Immature natural killer cell (primary cell): ENCODE measurements around the gene PLCB4. TPM values are rescaled to one million over a fixed set of nuclear protein-coding genes. Genes with fewer than 3 reads are reported as not detected.

ENCODE experiments used
- DNase-seq, 3 donors: peaks; one replicate each; pipeline ENCODE4 v3.0.0; 2022; ENCODE audit warnings: mixed read lengths in 1 of 3
- H3K27ac Mint-ChIP-seq, 6 donors: one replicate each; pipeline ENCODE4 v1.8.0; 2020; ENCODE audit warnings: mixed read lengths in 6 of 6, mild to moderate bottlenecking in 5 of 6, inconsistent platforms in 4 of 6, moderate library complexity in 3 of 6
- H3K27me3 Mint-ChIP-seq, 3 donors: one replicate each; pipeline ENCODE4 v1.8.0; 2020 to 2021; ENCODE audit warnings: low read depth in 3 of 3, mild to moderate bottlenecking in 3 of 3, mixed read lengths in 3 of 3, moderate library complexity in 3 of 3, inconsistent platforms in 1 of 3
- H3K36me3 Mint-ChIP-seq, 3 donors: one replicate each; pipeline ENCODE4 v1.8.0; 2020; ENCODE audit warnings: mixed read lengths in 3 of 3, inconsistent platforms in 2 of 3, mild to moderate bottlenecking in 2 of 3
- H3K4me1 Mint-ChIP-seq, 2 donors: one replicate each; pipeline ENCODE4 v1.8.0; 2020; ENCODE audit warnings: inconsistent platforms in 2 of 2, mild to moderate bottlenecking in 2 of 2, mixed read lengths in 2 of 2, moderate library complexity in 1 of 2
- H3K4me3 Mint-ChIP-seq, 5 donors: one replicate each; pipeline ENCODE4 v1.8.0; 2020; ENCODE audit warnings: mild to moderate bottlenecking in 5 of 5, mixed read lengths in 5 of 5, inconsistent platforms in 3 of 5, moderate library complexity in 3 of 5
- H3K9me3 Mint-ChIP-seq, 6 donors: one replicate each; pipeline ENCODE4 v1.8.0; 2020; ENCODE audit warnings: mild to moderate bottlenecking in 6 of 6, mixed read lengths in 6 of 6, inconsistent platforms in 4 of 6, moderate library complexity in 3 of 6
- polyA plus RNA-seq, 3 donors: library from polyadenylated mRNA; unstranded; fragments of 300-500 nt; fragmentation: Illumina TruSeq; gene quantifications; one replicate each; pipeline ENCODE4 v1.2.3, GENCODE V29; 2021

Gene PLCB4
- polyA plus RNA-seq, 3 donors from 2014 or later = not detected

DNA sequence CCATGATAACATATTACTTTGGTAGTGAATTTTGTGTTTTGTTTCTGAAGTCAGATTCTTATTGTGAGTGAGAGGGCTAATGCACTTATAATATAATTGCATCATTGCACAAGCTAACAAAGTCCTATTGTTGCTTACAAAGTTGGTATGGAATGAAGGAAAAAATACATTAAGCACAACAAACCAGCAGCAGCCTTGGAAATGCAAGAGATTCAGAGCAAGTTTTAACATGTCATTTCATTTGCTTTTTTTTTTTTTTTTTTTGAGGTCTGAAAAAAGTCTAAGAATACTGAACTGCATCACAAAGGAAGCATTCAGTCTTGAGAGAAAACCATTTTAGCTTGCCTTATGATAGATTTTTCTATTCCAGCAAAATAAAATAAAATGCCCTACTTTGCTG is 57.6 kb downstream of the PLCB4 start:
- Mint-ChIP-seq H3K9me3 (peaks cover 0 to 11% (median 3%) of the 10 kb centered on the region in 6 donors), H3K4me1 (no peaks in the 10 kb centered on the region), H3K36me3 (no peaks in the 10 kb centered on the region), H3K27ac (no peak overlapping the region), H3K27me3 (peaks cover 0 to 4% (median 2%) of the 10 kb centered on the region in 3 donors), H3K4me3 (no peak overlapping the region)
- DNase-seq = no peak

DNA sequence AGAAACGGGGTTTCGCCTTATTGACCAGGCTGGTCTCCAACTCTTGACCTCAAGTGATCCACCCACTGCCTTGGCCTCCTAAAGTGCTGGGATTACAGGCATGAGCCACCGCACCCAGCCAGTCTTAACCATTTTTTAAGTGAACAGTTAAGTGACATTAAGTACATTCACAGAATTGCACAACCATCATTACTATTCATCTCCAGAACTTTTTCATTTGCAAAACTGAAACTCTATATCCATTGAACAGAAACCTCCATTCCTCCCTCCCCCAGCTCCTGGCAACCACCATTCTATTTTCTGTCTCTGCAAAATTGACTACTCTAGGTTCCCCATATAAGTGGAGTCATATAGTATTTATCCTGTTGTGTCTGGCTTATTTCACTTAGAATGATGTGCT is 59.7 kb downstream of the PLCB4 start:
- no peaks in the 10 kb centered on the region for H3K36me3 Mint-ChIP-seq
- no peak overlapping the region for H3K27ac Mint-ChIP-seq

DNA sequence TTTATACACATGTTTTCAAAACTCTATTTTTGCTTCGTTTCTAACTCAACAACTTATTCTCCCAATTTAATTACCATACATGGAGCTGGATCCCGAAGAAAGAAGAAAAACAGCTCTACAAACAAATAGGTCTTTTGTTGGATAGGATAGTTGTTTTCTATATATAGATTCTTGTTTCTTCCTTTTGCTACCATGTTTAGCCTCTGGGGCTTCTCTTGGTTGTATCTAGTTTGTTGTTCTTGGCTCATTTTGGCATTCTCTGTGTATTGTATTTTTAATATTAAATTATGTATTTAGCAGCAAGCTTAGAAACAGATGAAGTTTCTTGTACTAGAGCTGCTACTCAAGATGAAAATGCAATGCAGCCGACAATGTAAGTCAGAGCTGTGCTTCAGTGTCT is 60.9 kb downstream of the PLCB4 start:
- Mint-ChIP-seq H3K36me3 (no peaks in the 10 kb centered on the region), H3K4me3 (no peak overlapping the region), H3K9me3 (peaks cover 0 to 26% (median 5%) of the 10 kb centered on the region in 6 donors), H3K27ac (no peak overlapping the region), H3K27me3 (peaks cover 0 to 4% (median 2%) of the 10 kb centered on the region in 3 donors), H3K4me1 (no peaks in the 10 kb centered on the region)
- no peak for DNase-seq

More for the DNA sequence above, 59.7 kb downstream of the PLCB4 start:
- Mint-ChIP-seq H3K9me3 (peaks cover 0 to 22% (median 4%) of the 10 kb centered on the region in 6 donors), H3K4me1 (no peaks in the 10 kb centered on the region), H3K4me3 (no peak overlapping the region), H3K27me3 (peaks cover 0 to 4% (median 2%) of the 10 kb centered on the region in 3 donors)
- no peak for DNase-seq

DNA sequence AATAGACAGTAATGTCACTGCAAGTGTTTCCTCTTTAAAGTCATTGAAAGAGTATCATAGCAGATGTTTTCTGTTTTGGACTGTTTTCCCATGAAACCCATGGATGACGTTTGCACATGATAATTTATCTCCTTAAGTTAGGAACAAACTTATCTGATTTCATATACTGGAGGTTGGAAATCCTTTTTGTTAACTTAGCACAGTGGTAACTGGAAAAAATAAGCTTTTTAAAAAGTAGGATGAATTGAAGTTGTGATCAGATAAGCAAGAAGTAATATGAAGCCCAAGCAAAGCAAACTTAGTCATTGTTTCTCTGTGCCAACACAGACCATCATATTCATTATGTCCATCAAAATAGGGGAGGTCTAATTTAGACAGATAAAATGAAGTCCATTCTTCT is 61.6 kb downstream of the PLCB4 start:
- Mint-ChIP-seq H3K36me3 (no peaks in the 10 kb centered on the region), H3K9me3 (peaks cover 0 to 26% (median 5%) of the 10 kb centered on the region in 6 donors), H3K27ac (no peak overlapping the region), H3K4me3 (no peak overlapping the region), H3K27me3 (peaks cover 0 to 4% (median 2%) of the 10 kb centered on the region in 3 donors), H3K4me1 (no peaks in the 10 kb centered on the region)
- no peak for DNase-seq

DNA sequence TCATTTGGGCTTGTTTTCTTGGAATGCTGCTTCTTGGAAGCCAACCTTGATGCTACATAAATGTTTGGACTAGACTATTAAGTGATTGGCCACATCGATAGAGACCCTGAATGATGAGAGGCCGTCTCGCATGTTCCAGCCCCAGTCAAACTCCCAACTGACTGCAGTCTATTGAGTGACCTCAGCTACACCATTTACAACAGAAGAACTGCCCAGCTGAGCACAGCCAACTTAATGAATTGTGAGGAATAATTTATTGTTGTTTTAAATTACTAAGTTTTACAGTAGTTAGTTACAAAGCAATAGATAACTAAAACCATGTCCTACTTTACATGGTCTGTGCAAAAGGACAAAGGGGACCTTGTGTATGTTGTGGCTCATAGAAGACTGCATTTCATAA is 63.0 kb downstream of the PLCB4 start:
- H3K27ac Mint-ChIP-seq = no peak overlapping the region

DNA sequence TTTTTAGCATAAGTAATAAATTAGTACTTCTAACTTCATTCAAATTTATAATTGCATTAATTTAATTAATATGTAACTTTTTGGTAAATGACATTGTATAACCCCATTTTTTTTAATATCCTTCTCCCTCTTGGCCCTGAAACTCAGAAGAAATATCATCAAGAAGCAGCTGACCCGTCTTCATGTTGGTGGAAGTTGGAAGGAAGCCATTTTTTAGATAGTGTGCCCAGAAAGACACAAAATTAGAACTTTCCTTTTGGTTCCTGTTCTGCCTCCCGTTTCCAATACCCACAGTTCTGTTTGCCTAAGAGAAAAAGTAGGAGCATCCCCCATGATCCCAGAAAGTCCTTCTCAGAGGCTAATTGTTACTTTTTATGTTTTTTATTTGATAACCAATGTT is 65.5 kb downstream of the PLCB4 start:
- Mint-ChIP-seq H3K4me3 (no peak overlapping the region), H3K4me1 (no peaks in the 10 kb centered on the region)

More for the DNA sequence above, 63.0 kb downstream of the PLCB4 start:
- H3K9me3 Mint-ChIP-seq = peaks cover 2 to 26% (median 4%) of the 10 kb centered on the region in 6 donors
- H3K27me3 Mint-ChIP-seq = peaks cover 0 to 4% (median 0%) of the 10 kb centered on the region in 3 donors
- H3K36me3 Mint-ChIP-seq = no peaks in the 10 kb centered on the region
- no peaks in the 10 kb centered on the region for H3K4me1 Mint-ChIP-seq
- no peak overlapping the region for H3K4me3 Mint-ChIP-seq
- DNase-seq = no peak

DNA sequence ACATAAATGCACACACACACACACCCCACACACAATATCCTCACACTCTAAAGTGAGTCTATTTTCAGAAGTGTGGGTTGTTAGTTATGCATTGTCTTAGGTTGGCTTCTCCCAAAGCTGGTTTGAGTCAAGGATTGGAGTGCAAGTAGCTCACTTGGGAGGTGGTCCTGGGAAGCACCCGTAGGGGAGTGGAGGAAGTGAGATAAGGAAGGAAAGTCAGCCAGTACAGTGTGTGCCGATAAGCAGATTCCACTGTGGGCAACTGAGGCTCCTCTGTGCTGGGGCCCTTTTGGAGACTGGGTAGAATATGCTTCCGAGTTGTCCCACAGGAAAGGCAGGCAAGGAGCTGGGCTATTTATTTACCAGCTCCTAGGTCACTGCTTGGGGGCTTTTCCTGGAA is 67.2 kb downstream of the PLCB4 start:
- Mint-ChIP-seq H3K27ac (no peak overlapping the region), H3K4me1 (no peaks in the 10 kb centered on the region), H3K4me3 (no peak overlapping the region), H3K9me3 (peaks cover 2 to 19% (median 5%) of the 10 kb centered on the region in 6 donors), H3K36me3 (no peaks in the 10 kb centered on the region), H3K27me3 (no peaks in the 10 kb centered on the region)
- DNase-seq = no peak

More for the DNA sequence above, 65.5 kb downstream of the PLCB4 start:
- no peaks in the 10 kb centered on the region for H3K27me3 Mint-ChIP-seq
- H3K36me3 Mint-ChIP-seq = no peaks in the 10 kb centered on the region
- H3K27ac Mint-ChIP-seq = no peak overlapping the region
- H3K9me3 Mint-ChIP-seq = peaks cover 0 to 21% (median 4%) of the 10 kb centered on the region in 6 donors
- DNase-seq = no peak

DNA sequence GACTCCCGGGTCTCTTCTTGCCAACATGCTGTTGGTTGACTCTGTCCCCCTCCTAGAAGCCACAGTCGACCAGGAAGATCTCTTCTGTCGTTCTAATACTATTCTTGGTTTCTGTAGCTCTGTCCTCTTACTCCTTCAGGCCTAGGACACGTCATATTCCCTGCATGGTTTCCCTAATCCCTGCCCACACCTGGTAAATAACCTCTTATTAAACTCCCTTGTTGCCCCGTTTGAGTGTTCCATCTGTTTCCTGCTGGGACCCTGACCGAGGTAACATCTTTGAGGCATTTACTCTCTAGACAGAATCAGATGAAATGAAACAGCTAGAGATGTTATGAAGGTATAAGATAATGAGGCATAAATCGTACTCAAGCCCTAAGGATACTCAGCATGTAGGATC is 68.1 kb downstream of the PLCB4 start:
- Mint-ChIP-seq H3K27me3 (no peaks in the 10 kb centered on the region), H3K36me3 (no peaks in the 10 kb centered on the region), H3K4me1 (no peaks in the 10 kb centered on the region), H3K27ac (no peak overlapping the region), H3K4me3 (no peak overlapping the region), H3K9me3 (peaks cover 2 to 13% (median 5%) of the 10 kb centered on the region in 6 donors)
- no peak for DNase-seq

DNA sequence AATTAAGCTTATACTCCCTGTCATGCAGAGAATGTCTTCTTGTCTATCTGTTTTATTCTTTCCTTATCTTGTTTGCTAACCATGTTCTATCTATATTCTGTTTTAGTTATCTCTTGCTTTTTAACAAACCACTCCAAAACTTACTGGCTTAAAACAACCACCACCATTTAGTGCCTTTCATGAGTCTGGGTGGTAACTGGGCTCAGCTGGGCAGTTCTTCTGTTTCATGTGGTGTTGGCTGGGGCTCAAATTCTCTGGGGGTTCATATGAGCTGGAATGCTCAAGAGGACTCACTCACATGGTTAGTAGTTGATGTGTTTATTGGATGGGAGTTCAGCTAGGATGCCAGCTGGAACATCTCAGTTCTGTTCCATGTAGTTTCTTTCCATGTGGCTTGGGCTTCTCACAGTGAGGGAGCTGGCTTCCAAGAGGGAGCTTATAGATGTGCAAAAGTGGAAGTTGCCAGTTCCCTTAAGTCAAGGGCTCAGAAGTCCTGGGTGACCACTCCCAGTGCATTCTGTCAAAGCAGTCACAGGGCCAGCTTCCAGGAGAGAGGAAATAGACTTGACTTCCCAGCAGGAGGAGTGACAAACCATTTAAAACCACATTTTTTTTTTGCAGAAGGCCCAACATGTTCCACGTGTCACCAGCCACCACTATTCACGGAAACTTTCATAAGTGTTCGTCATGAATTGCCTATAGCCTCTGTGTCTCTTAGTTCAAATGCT is 70.4 kb downstream of the PLCB4 start:
- DNase-seq = no peak
- Mint-ChIP-seq H3K9me3 (peaks cover 0 to 11% (median 5%) of the 10 kb centered on the region in 6 donors), H3K36me3 (no peaks in the 10 kb centered on the region), H3K27ac (no peak overlapping the region), H3K27me3 (peaks cover 0 to 1% (median 0%) of the 10 kb centered on the region in 3 donors), H3K4me3 (no peak overlapping the region), H3K4me1 (no peaks in the 10 kb centered on the region)

DNA sequence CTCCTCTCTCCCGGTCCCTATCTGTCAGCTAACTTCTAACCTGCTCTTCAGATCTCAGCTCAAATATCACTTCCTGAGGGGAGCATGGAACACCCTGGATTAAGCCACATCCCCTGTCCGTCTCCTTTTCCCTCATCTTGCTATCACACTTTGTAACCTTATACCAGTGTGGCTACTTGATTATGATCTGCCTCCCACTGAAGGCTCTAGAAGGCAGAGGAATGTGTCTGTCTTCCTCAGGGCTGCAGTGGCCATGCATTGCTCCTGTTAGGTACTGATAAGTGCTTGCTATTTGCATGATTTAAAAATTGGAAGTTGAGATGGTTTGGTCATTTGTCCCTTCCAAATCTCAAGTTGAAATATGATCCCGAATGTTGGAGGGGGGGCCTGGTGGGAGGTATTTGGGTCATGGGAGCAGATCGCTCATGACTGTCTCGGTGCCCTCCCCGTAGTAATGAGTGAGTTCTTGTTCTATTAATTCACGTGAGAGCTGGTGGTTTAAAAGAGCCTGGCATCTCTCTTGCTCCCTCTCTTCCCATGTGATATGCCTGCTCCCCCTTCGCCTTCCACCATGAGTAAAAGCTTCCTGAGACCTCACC is 71.4 kb downstream of the PLCB4 start:
- Mint-ChIP-seq H3K4me3 (no peak overlapping the region), H3K27me3 (peaks cover 0 to 1% (median 0%) of the 10 kb centered on the region in 3 donors), H3K4me1 (no peaks in the 10 kb centered on the region), H3K27ac (no peak overlapping the region), H3K36me3 (no peaks in the 10 kb centered on the region), H3K9me3 (peaks cover 0 to 7% (median 3%) of the 10 kb centered on the region in 6 donors)
- no peak for DNase-seq

DNA sequence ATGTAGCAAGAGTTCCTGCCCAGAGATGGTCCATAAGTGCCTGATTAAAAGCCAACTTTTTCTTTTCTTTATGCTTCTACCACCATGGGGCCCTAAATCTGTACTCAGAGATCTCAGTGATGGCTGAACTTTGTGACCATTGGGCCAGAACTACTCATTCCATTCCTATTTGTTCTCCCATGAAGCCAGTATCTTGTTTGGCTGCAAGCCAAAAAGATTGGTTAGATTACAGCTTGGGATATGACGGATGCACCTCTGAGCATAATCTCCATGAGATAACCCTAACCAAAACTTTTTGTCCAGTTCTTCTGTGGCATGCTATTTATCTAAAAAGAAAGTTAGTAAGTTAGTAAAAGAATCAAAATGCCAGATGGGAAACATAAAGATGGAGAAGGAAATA is 72.2 kb downstream of the PLCB4 start:
- peaks cover 0 to 6% (median 2%) of the 10 kb centered on the region in 6 donors for H3K9me3 Mint-ChIP-seq
- peaks cover 0 to 1% (median 0%) of the 10 kb centered on the region in 3 donors for H3K27me3 Mint-ChIP-seq
- H3K36me3 Mint-ChIP-seq = no peaks in the 10 kb centered on the region
- H3K4me3 Mint-ChIP-seq = no peak overlapping the region
- DNase-seq = no peak
- H3K27ac Mint-ChIP-seq = no peak overlapping the region
- H3K4me1 Mint-ChIP-seq = no peaks in the 10 kb centered on the region

DNA sequence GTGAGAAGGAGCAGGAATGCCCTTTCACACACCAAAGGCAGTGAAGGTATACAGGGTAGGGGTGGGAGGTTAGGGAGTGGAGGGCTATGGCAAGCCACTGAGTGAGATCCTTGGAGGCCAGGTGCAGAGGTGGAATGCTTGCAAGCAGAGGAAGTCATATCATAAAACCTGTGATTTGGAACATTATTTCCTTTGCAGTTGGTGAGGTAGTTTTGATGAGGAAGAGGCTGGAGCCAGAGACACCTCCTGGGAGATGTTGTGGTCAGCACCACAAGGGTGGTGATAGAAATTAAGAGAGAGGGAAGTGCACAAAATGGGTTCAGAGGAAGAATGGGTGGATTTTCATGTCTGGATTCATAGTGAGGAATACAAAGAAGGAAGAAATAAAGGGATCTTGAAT is 73.0 kb downstream of the PLCB4 start:
- no peak overlapping the region for H3K4me3 Mint-ChIP-seq
- no peaks in the 10 kb centered on the region for H3K36me3 Mint-ChIP-seq
- peaks cover 0 to 8% (median 2%) of the 10 kb centered on the region in 6 donors for H3K9me3 Mint-ChIP-seq
- H3K4me1 Mint-ChIP-seq = no peaks in the 10 kb centered on the region
- H3K27ac Mint-ChIP-seq = no peak overlapping the region
- no peak for DNase-seq
- peaks cover 0 to 1% (median 0%) of the 10 kb centered on the region in 3 donors for H3K27me3 Mint-ChIP-seq

DNA sequence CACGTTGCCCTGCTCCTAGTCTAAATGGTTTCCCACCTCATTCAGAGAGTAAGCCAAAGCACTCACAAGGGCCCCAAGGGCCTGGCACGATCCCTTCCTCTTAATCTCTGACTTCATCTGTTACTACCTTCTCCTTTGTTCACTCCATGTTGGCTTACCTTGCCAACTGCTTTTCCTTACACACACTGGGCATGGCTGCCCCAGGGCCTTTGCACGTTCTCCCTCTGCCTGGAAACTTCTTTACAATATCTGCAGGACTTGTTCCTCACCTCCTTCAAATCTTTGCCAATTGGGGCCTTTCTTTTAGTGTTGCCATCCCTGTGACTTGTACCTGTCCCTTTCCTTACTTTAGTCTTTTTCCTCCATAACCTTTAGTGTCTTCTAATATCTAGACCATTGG is 73.9 kb downstream of the PLCB4 start:
- Mint-ChIP-seq H3K36me3 (no peaks in the 10 kb centered on the region), H3K9me3 (peaks cover 0 to 5% (median 2%) of the 10 kb centered on the region in 6 donors), H3K27ac (no peak overlapping the region), H3K27me3 (peaks cover 0 to 1% (median 0%) of the 10 kb centered on the region in 3 donors), H3K4me1 (no peaks in the 10 kb centered on the region), H3K4me3 (no peak overlapping the region)
- DNase-seq = no peak

DNA sequence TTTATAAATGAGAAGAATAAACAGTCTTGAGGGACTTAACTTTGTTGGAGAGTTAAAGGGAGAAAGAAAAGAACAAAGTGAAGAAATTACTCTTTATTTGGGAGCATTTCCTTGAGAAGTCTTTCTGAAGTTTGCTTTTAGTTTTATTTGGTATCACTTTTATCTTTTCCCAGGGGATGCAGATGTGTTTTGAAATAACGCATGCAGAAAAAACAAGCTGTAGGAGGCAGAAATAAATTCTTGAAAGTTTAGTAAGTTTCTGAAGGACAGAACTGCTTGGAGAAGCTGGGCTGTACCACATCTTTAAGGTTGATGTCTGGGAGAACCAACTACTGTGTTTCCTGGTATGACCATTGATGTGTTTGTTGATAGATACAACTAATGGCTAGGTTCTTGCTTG is 75.0 kb downstream of the PLCB4 start:
- Mint-ChIP-seq H3K9me3 (peaks cover 0 to 5% (median 2%) of the 10 kb centered on the region in 6 donors), H3K4me3 (no peak overlapping the region), H3K36me3 (no peaks in the 10 kb centered on the region), H3K4me1 (no peaks in the 10 kb centered on the region), H3K27ac (no peak overlapping the region), H3K27me3 (peaks cover 0 to 1% (median 0%) of the 10 kb centered on the region in 3 donors)
- no peak for DNase-seq
